Mesenchymal stem cell (in vitro differentiated cells and primary cell): ENCODE data around the gene CSF1R.
A peak's percentile ranks its signal among the peaks of the same experiment; 100 is the strongest.

Source experiments
- DNase-seq: peaks from one replicate; pipeline ENCODE4 v3.0.0-alpha.2; 2013
- H2AFZ ChIP-seq: one replicate; pipeline ENCODE4 v1.6.1; 2013; ENCODE audit warnings: low read depth, mild to moderate bottlenecking, control low read depth, inconsistent platforms, low read length, moderate library complexity
- H2AK5ac ChIP-seq: 2 replicates; pipeline ENCODE4 v1.6.1; 2013; ENCODE audit warnings: low read length, moderate library complexity, mild to moderate bottlenecking, inconsistent platforms; ENCODE audit not compliant: severe bottlenecking
- H2BK120ac ChIP-seq: one replicate; pipeline ENCODE4 v1.6.1; 2013; ENCODE audit warnings: low read depth, mild to moderate bottlenecking, inconsistent platforms, low read length, moderate library complexity
- H2BK12ac ChIP-seq, 2 experiments: one replicate each; pipeline ENCODE4 v1.6.1; 2013; ENCODE audit warnings: inconsistent platforms in 2 of 2, low read length in 2 of 2, mild to moderate bottlenecking in 2 of 2, moderate library complexity in 2 of 2, control low read depth in 1 of 2
- H2BK15ac ChIP-seq: one replicate; pipeline ENCODE4 v1.6.1; 2013; ENCODE audit warnings: mild to moderate bottlenecking, low read depth, inconsistent platforms; ENCODE audit not compliant: poor library complexity, severe bottlenecking
- H2BK5ac ChIP-seq: 2 replicates; pipeline ENCODE4 v1.6.1; 2013; ENCODE audit warnings: low read depth, mild to moderate bottlenecking, low read length, control low read depth, inconsistent platforms; ENCODE audit not compliant: poor library complexity, severe bottlenecking
- H3K14ac ChIP-seq, 2 experiments: one replicate each; pipeline ENCODE4 v1.6.1; 2013; ENCODE audit warnings: inconsistent platforms in 2 of 2, low read length in 2 of 2, control low read depth in 1 of 2, mild to moderate bottlenecking in 1 of 2, moderate library complexity in 1 of 2
- H3K18ac ChIP-seq, 2 experiments: one replicate each; pipeline ENCODE4 v1.6.1; 2013; ENCODE audit warnings: inconsistent platforms in 2 of 2, low read length in 2 of 2, control low read depth in 1 of 2, low read depth in 1 of 2, mild to moderate bottlenecking in 1 of 2
- H3K23ac ChIP-seq, 2 experiments: one replicate each; pipeline ENCODE4 v1.6.1; 2013; ENCODE audit warnings: inconsistent platforms in 2 of 2, low read length in 2 of 2, mild to moderate bottlenecking in 2 of 2, moderate library complexity in 2 of 2, control low read depth in 1 of 2
- H3K27ac ChIP-seq: 2 replicates; pipeline ENCODE4 v1.5.1; 2013; ENCODE audit warnings: mild to moderate bottlenecking, moderate library complexity, low read length, control low read depth, inconsistent platforms; ENCODE audit not compliant: poor library complexity, severe bottlenecking
- H3K27me3 ChIP-seq, 2 experiments: 2 replicates each; pipeline versions ENCODE4 v1.6.1 to v1.7.0; 2013; ENCODE audit warnings: low read length in 2 of 2, mild to moderate bottlenecking in 2 of 2, moderate library complexity in 2 of 2, control low read depth in 1 of 2, inconsistent platforms in 1 of 2; ENCODE audit not compliant: control insufficient read depth in 1 of 2, insufficient read depth in 1 of 2
- H3K36me3 ChIP-seq, 2 experiments: 2 replicates each; pipeline versions ENCODE4 v1.6.1 to v1.7.0; 2013; ENCODE audit warnings: low read length in 2 of 2, control low read depth in 1 of 2, inconsistent platforms in 1 of 2, low read depth in 1 of 2, mild to moderate bottlenecking in 1 of 2; ENCODE audit not compliant: insufficient read depth in 2 of 2, control insufficient read depth in 1 of 2
- H3K4ac ChIP-seq, 2 experiments: one replicate each; pipeline ENCODE4 v1.6.1; 2013; ENCODE audit warnings: inconsistent platforms in 2 of 2, low read length in 2 of 2, mild to moderate bottlenecking in 2 of 2, moderate library complexity in 2 of 2, control low read depth in 1 of 2, low read depth in 1 of 2
- H3K4me1 ChIP-seq: 2 replicates; pipeline ENCODE4 v1.6.1; 2013; ENCODE audit warnings: low read depth, low read length, control low read depth; ENCODE audit not compliant: control insufficient read depth, insufficient read depth
- H3K4me2 ChIP-seq: 2 replicates; pipeline ENCODE4 v1.6.1; 2013; ENCODE audit warnings: low read length, mild to moderate bottlenecking, inconsistent platforms; ENCODE audit not compliant: poor library complexity, severe bottlenecking
- H3K4me3 ChIP-seq, 2 experiments: 2 replicates each; pipeline versions ENCODE4 v1.5.1 to v1.7.0; 2013; ENCODE audit warnings: low read length in 2 of 2, mild to moderate bottlenecking in 2 of 2, control low read depth in 1 of 2, low read depth in 1 of 2; ENCODE audit not compliant: insufficient read depth in 1 of 2
- H3K79me1 ChIP-seq: replicated peaks from 2 replicates; pipeline ENCODE4 v1.6.1; 2013; ENCODE audit warnings: mild to moderate bottlenecking, control low read depth, low read length, inconsistent platforms; ENCODE audit not compliant: poor library complexity, severe bottlenecking
- H3K9ac ChIP-seq: 2 replicates; pipeline ENCODE4 v1.7.0; 2013; ENCODE audit warnings: mild to moderate bottlenecking, low read length, moderate library complexity
- H3K9me3 ChIP-seq: 2 replicates; pipeline ENCODE4 v1.7.0; 2013; ENCODE audit warnings: mild to moderate bottlenecking, low read length; ENCODE audit not compliant: control insufficient read depth
- H4K8ac ChIP-seq: one replicate; pipeline ENCODE4 v1.6.1; 2013; ENCODE audit warnings: inconsistent platforms, mild to moderate bottlenecking, low read length, moderate library complexity
- H4K91ac ChIP-seq: one replicate; pipeline ENCODE4 v1.6.1; 2013; ENCODE audit warnings: mild to moderate bottlenecking, low read length, inconsistent platforms
- WGBS: methylation state at CpG from one replicate; pipeline ENCODE4 v1.1.7; 2013; ENCODE audit warnings: mixed read lengths; 5-methylcytosine and 5-hydroxymethylcytosine counted together

CSF1R gene

GRCh38 chr5:150044329-150044681 is 42.0 kb downstream of the CSF1R start:
- H2BK15ac ChIP-seq: no peak overlapping the region
- peak overlapping the region; percentile 84 for H3K27ac ChIP-seq
- no peak overlapping the region for H3K14ac ChIP-seq
- H3K9me3 ChIP-seq: no peaks in the 10 kb centered on the region
- H4K8ac ChIP-seq: peak overlapping the region; percentile 13
- no peak overlapping the region for H4K91ac ChIP-seq
- H2AK5ac ChIP-seq: peak overlapping the region; percentile 86
- H3K4me1 ChIP-seq: peaks cover 8% of the 10 kb centered on the region
- H3K4me2 ChIP-seq: peak overlapping the region; percentile 19
- H2AFZ ChIP-seq: no peak overlapping the region
- H3K4me3 ChIP-seq: no peak overlapping the region
- H3K4ac ChIP-seq: peak overlapping the region in 1 of 2 experiments; percentile 29
- peak overlapping the region; percentile 15 for H2BK5ac ChIP-seq
- DNase-seq: peak; percentile 71
- no peaks in the 10 kb centered on the region for H3K27me3 ChIP-seq
- peaks cover 48 to 97% of the 10 kb centered on the region in 2 experiments for H3K36me3 ChIP-seq
- no peak overlapping the region for H3K23ac ChIP-seq
- H2BK12ac ChIP-seq: peak overlapping the region in 1 of 2 experiments; percentile 21
- H2BK120ac ChIP-seq: no peak overlapping the region
- peak overlapping the region in 1 of 2 experiments; percentile 69 for H3K18ac ChIP-seq
- no peak overlapping the region for H3K9ac ChIP-seq
- peaks cover 35% of the 10 kb centered on the region for H3K79me1 ChIP-seq

- H3K14ac ChIP-seq: peak overlapping the region in 1 of 2 experiments; percentile 89
- peak overlapping the region; percentile 86 for H2AK5ac ChIP-seq
- no peak overlapping the region for H3K9ac ChIP-seq
- 49% methylated on average over 4 of the region's 4 CpGs for WGBS
- H2AFZ ChIP-seq: no peak overlapping the region
- H2BK120ac ChIP-seq: peak overlapping the region; percentile 21
- no peak for DNase-seq
- peak overlapping the region in 1 of 2 experiments; percentile 40 for H3K4ac ChIP-seq
- peak overlapping the region; percentile 21 to 61 for H2BK12ac ChIP-seq
- H3K23ac ChIP-seq: no peak overlapping the region
- H2BK5ac ChIP-seq: no peak overlapping the region
- no peaks in the 10 kb centered on the region for H3K9me3 ChIP-seq
- no peaks in the 10 kb centered on the region for H3K27me3 ChIP-seq
- no peak overlapping the region for H3K4me2 ChIP-seq
- H4K8ac ChIP-seq: peak overlapping the region; percentile 10
- H3K27ac ChIP-seq: peak overlapping the region; percentile 84
- H4K91ac ChIP-seq: no peak overlapping the region
- H3K18ac ChIP-seq: peak overlapping the region in 1 of 2 experiments; percentile 69
- peaks cover 43 to 95% of the 10 kb centered on the region in 2 experiments for H3K36me3 ChIP-seq
- peaks cover 34% of the 10 kb centered on the region for H3K79me1 ChIP-seq
- H2BK15ac ChIP-seq: peak overlapping the region; percentile 65
- H3K4me3 ChIP-seq: no peak overlapping the region
- H3K4me1 ChIP-seq: peaks cover 8% of the 10 kb centered on the region
Observed at GRCh38 chr5:150043657-150044328, 42.6 kb downstream of the CSF1R start.

GRCh38 chr5:150042459-150042858 is 43.9 kb downstream of the CSF1R start:
- H2BK15ac ChIP-seq: no peak overlapping the region
- H3K14ac ChIP-seq: no peak overlapping the region
- H3K4me1 ChIP-seq: peaks cover 8% of the 10 kb centered on the region
- DNase-seq: no peak
- no peak overlapping the region for H2AFZ ChIP-seq
- H2AK5ac ChIP-seq: no peak overlapping the region
- H3K79me1 ChIP-seq: peaks cover 33% of the 10 kb centered on the region
- H3K4me3 ChIP-seq: no peak overlapping the region
- H3K18ac ChIP-seq: no peak overlapping the region
- no peaks in the 10 kb centered on the region for H3K27me3 ChIP-seq
- no peak overlapping the region for H2BK5ac ChIP-seq
- 100% methylated on average over 1 of the region's 3 CpGs for WGBS
- H4K8ac ChIP-seq: no peak overlapping the region
- H3K9me3 ChIP-seq: no peaks in the 10 kb centered on the region
- H2BK120ac ChIP-seq: no peak overlapping the region
- no peak overlapping the region for H3K9ac ChIP-seq
- H4K91ac ChIP-seq: no peak overlapping the region
- H3K23ac ChIP-seq: no peak overlapping the region
- H3K4me2 ChIP-seq: no peak overlapping the region
- H3K4ac ChIP-seq: no peak overlapping the region
- H2BK12ac ChIP-seq: no peak overlapping the region
- peaks cover 33 to 94% of the 10 kb centered on the region in 2 experiments for H3K36me3 ChIP-seq
- H3K27ac ChIP-seq: no peak overlapping the region

DNA sequence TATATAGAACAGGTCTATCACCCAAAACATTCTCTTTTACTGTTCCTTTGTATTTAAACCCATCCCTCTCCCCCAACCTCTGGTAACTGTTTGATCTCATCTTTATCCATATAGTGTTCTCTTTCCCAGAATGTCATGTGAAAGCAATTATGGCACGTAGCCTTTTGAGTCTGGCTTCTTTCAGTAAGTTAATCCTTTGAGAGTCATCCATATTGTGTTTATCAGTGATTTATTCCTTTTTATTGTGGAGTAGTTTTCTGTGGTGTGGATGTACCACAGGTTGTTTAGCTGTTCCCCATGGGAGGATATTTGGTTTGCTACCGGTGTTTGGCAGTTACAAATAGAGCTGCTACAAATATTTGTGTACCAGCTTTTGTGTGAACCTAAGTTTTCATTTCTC is 47.8 kb downstream of the CSF1R start:
- Histone ChIP-seq H3K14ac (no peak overlapping the region), H3K36me3 (peaks cover 28 to 88% of the 10 kb centered on the region in 2 experiments), H2BK12ac (no peak overlapping the region), H4K8ac (no peak overlapping the region), H3K18ac (no peak overlapping the region), H3K9ac (no peak overlapping the region), H3K4me2 (no peak overlapping the region), H2BK5ac (no peak overlapping the region), H2AFZ (no peak overlapping the region), H3K23ac (no peak overlapping the region), H3K27me3 (no peaks in the 10 kb centered on the region), H3K4me1 (peaks cover 6% of the 10 kb centered on the region), H3K4ac (no peak overlapping the region), H3K9me3 (no peaks in the 10 kb centered on the region), H2AK5ac (no peak overlapping the region), H3K27ac (no peak overlapping the region), H2BK120ac (no peak overlapping the region), H3K79me1 (peaks cover 21% of the 10 kb centered on the region), H4K91ac (no peak overlapping the region), H3K4me3 (no peak overlapping the region), H2BK15ac (no peak overlapping the region)
- DNase-seq: no peak
- 86% methylated on average over 2 of the region's 2 CpGs for WGBS
